B cell (primary cell): Measurements from ENCODE around the gene WNT3A. TPM values are rescaled to one million over a fixed set of nuclear protein-coding genes. Genes with fewer than 3 reads are reported as not detected.

ENCODE experiments used
- ATAC-seq: fragments of 200-7000 bp; cut with Tn5 transposase; one replicate; pipeline ENCODE4 v1.10.0; 2021; ENCODE audit warnings: low read depth, mild to moderate bottlenecking, moderate number of reproducible peaks, moderate library complexity
- CTCF ChIA-PET: fragments of 350-600 bp; sonication (Branson Sonifier 250); formaldehyde crosslinking; loops from one replicate; lab custom pipeline; 2021; ENCODE audit warnings: antibody characterized with exemption, inconsistent platforms; lab: Charles Lee
- POLR2A ChIA-PET: fragments of 350-600 bp; sonication (Branson Sonifier 250); formaldehyde crosslinking; loops from one replicate; lab custom pipeline; 2021; ENCODE audit warnings: antibody characterized with exemption; lab: Charles Lee
- DNase-seq: peaks from one replicate; pipeline ENCODE4 v3.0.0; 2013
- H2AFZ ChIP-seq: 2 replicates; pipeline ENCODE4 v1.6.1; 2012; ENCODE audit warnings: mild to moderate bottlenecking, low read depth, low read length; ENCODE audit not compliant: insufficient read depth, poor library complexity, severe bottlenecking
- H3K27ac ChIP-seq, 2 donors: 1 replicate in 1 of 2; 2 replicates in 1 of 2; pipeline ENCODE4 v1.5.1; 2012 to 2013; ENCODE audit warnings: low read length in 2 of 2, mild to moderate bottlenecking in 2 of 2, moderate library complexity in 1 of 2
- H3K27me3 ChIP-seq, 4 experiments: fragments of 200-600 bp in 1 of 4; sonication (generic) in 1 of 4; replicated peaks in 1 of 4; 1 replicate in 2 of 4; 2 replicates in 2 of 4; pipeline versions ENCODE4 v1.6.1 to v1.7.0; 2013 to 2016; ENCODE audit warnings: low read length in 3 of 4, mild to moderate bottlenecking in 2 of 4, mixed read lengths in 1 of 4, moderate library complexity in 1 of 4; ENCODE audit not compliant: insufficient read depth in 4 of 4, control insufficient read depth in 3 of 4; ENCODE audit errors: control extremely low read depth in 1 of 4
- H3K36me3 ChIP-seq, 2 experiments: replicated peaks in 1 of 2; 1 replicate in 1 of 2; 2 replicates in 1 of 2; pipeline versions ENCODE4 v1.6.1 to v1.7.1; 2013; ENCODE audit warnings: low read length in 1 of 2; ENCODE audit not compliant: insufficient read depth in 2 of 2, control insufficient read depth in 1 of 2; ENCODE audit errors: control extremely low read depth in 1 of 2, extremely low read depth in 1 of 2
- H3K4me1 ChIP-seq, 2 donors: fragments of 200-600 bp in 1 of 2; sonication (generic) in 1 of 2; 1 replicate in 1 of 2; 2 replicates in 1 of 2; pipeline versions ENCODE4 v1.5.1 to v1.6.1; 2013 to 2017; ENCODE audit warnings: low read length in 2 of 2; ENCODE audit not compliant: control insufficient read depth in 2 of 2, insufficient read depth in 2 of 2
- H3K4me2 ChIP-seq: replicated peaks from 2 replicates; pipeline ENCODE3; 2012; ENCODE audit warnings: mild to moderate bottlenecking, low read depth, low read length; ENCODE audit not compliant: poor library complexity, severe bottlenecking
- H3K4me3 ChIP-seq, 5 experiments: fragments of 200-600 bp in 1 of 5; sonication (generic) in 1 of 5; 1 replicate in 3 of 5; 2 replicates in 2 of 5; pipeline versions ENCODE4 v1.5.1 to v1.7.0; 2011 to 2016; ENCODE audit warnings: low read length in 4 of 5, mild to moderate bottlenecking in 4 of 5, low read depth in 2 of 5, control low read depth in 1 of 5, moderate library complexity in 1 of 5; ENCODE audit not compliant: insufficient read depth in 1 of 5; ENCODE audit errors: control extremely low read depth in 1 of 5, extremely low read depth in 1 of 5
- H3K79me2 ChIP-seq: fragments of 200-600 bp; sonication (generic); one replicate; pipeline ENCODE4 v1.6.0; 2016; ENCODE audit warnings: low read length; ENCODE audit not compliant: control insufficient read depth, insufficient read depth
- H3K9ac ChIP-seq: fragments of 200-600 bp; sonication (generic); 2 replicates; pipeline ENCODE4 v1.6.1; 2017; ENCODE audit warnings: mild to moderate bottlenecking, low read length, moderate library complexity
- H3K9me3 ChIP-seq, 3 donors: one replicate each; pipeline versions ENCODE4 v1.6.1 to v1.7.1; 2013; ENCODE audit warnings: low read length in 2 of 3; ENCODE audit not compliant: control insufficient read depth in 2 of 3, insufficient read depth in 1 of 3; ENCODE audit errors: control extremely low read depth in 1 of 3
- H4K20me1 ChIP-seq: 2 replicates; pipeline ENCODE4 v1.6.0; 2012; ENCODE audit warnings: mild to moderate bottlenecking, low read length; ENCODE audit not compliant: insufficient read depth, control insufficient read depth, poor library complexity, severe bottlenecking
- H3K27ac Mint-ChIP-seq: one replicate; pipeline ENCODE4 v1.8.0; 2021; ENCODE audit warnings: mixed read lengths
- H3K27me3 Mint-ChIP-seq: one replicate; pipeline ENCODE4 v1.8.0; 2021; ENCODE audit warnings: mixed read lengths
- H3K4me1 Mint-ChIP-seq: one replicate; pipeline ENCODE4 v1.8.0; 2021; ENCODE audit warnings: mixed read lengths
- H3K4me3 Mint-ChIP-seq: one replicate; pipeline ENCODE4 v1.8.0; 2021; ENCODE audit warnings: mixed read lengths
- H3K9me3 Mint-ChIP-seq: one replicate; pipeline ENCODE4 v1.8.0; 2022; ENCODE audit warnings: mixed read lengths; ENCODE audit not compliant: insufficient read depth
- CTCF ChIP-seq: fragments of 200-600 bp; IDR thresholded peaks from one replicate; pipeline ENCODE4 v1.8.0; 2022; ENCODE audit warnings: antibody characterized with exemption, mild to moderate bottlenecking
- EZH2 ChIP-seq: IDR thresholded peaks from 2 replicates; pipeline ENCODE4 v1.6.1; 2012; ENCODE audit warnings: borderline replicate concordance, low read depth, mild to moderate bottlenecking, moderate library complexity, low read length; ENCODE audit not compliant: insufficient read depth, poor library complexity, severe bottlenecking
- WGBS: methylation state at CpG from one replicate; pipeline ENCODE4 v1.1.5; 2013; ENCODE audit warnings: missing lambda C conversion rate; ENCODE audit not compliant: insufficient coverage; 5-methylcytosine and 5-hydroxymethylcytosine counted together
- intact Hi-C: fragments of 100-400 bp; cut with micrococcal nuclease; formaldehyde crosslinking; loops from one replicate; pipeline ENCODE4 v1.10.0; 2022
- polyA plus RNA-seq: library from polyadenylated mRNA; depleted of rRNA; stranded (reverse); fragments of >200 nt; gene quantifications from 2 replicates; pipeline ENCODE4 v1.2.3, GENCODE V29; 2012
- total RNA-seq, 2 donors: library from RNA; stranded (reverse); fragments of 120-200 nt in 1 of 2; gene quantifications; 1 replicate in 1 of 2; 2 replicates in 1 of 2; pipeline versions ENCODE4 v1.2.3 to v1.2.4, GENCODE V29; 2013 to 2022

The WNT3A gene
- total and polyA plus RNA-seq, 2 donors (not counting 1 experiment from before 2014, with no cell fraction given): 0.03 TPM; not detected in 1

- H3K9ac ChIP-seq: no peak overlapping the region
- no peak for ATAC-seq
- Mint-ChIP-seq H3K4me1 (no peaks in the 10 kb centered on the region), H3K9me3 (peaks cover 4% of the 10 kb centered on the region), H3K4me3 (no peak overlapping the region), H3K27me3 (peaks cover 34% of the 10 kb centered on the region), H3K27ac (no peak overlapping the region)
- intact Hi-C loops: no loop called here
- TF ChIP-seq EZH2 (no peak), CTCF (no peak)
- peaks cover 0 to 15% (median 3%) of the 10 kb centered on the region in 4 experiments for H3K27me3 ChIP-seq
- H3K36me3 ChIP-seq: no peaks in the 10 kb centered on the region
- no peaks in the 10 kb centered on the region for H3K79me2 ChIP-seq
- H3K9me3 ChIP-seq: no peaks in the 10 kb centered on the region
- DNase-seq: no peak
- ChIA-PET CTCF (no interaction called here), POLR2A (no interaction called here)
- H4K20me1 ChIP-seq: no peaks in the 10 kb centered on the region
- 93% methylated on average over 10 of the region's 10 CpGs for WGBS
- no peak overlapping the region for H3K4me2 ChIP-seq
- no peaks in the 10 kb centered on the region for H3K4me1 ChIP-seq
- no peak overlapping the region for H3K27ac ChIP-seq
- no peak overlapping the region for H3K4me3 ChIP-seq
- H2AFZ ChIP-seq: no peak overlapping the region
Measured at GRCh38 chr1:228029281-228029680, 22.5 kb downstream of the WNT3A start.

- Histone ChIP-seq H3K9ac (no peak overlapping the region), H3K27ac (no peak overlapping the region), H3K79me2 (no peaks in the 10 kb centered on the region), H4K20me1 (no peaks in the 10 kb centered on the region), H2AFZ (no peak overlapping the region), H3K4me2 (no peak overlapping the region), H3K36me3 (no peaks in the 10 kb centered on the region), H3K4me1 (no peaks in the 10 kb centered on the region), H3K4me3 (no peak overlapping the region), H3K9me3 (no peaks in the 10 kb centered on the region), H3K27me3 (peaks cover 0 to 25% (median 5%) of the 10 kb centered on the region in 4 experiments)
- Mint-ChIP-seq H3K4me1 (no peaks in the 10 kb centered on the region), H3K9me3 (peaks cover 4% of the 10 kb centered on the region), H3K4me3 (no peak overlapping the region), H3K27ac (no peak overlapping the region), H3K27me3 (peaks cover 39% of the 10 kb centered on the region)
- ChIA-PET CTCF (no interaction called here), POLR2A (no interaction called here)
- DNase-seq (no peak), ATAC-seq (no peak)
- intact Hi-C loops: no loop called here
- WGBS: 90% methylated on average over 11 of the region's 12 CpGs
- TF ChIP-seq CTCF (no peak), EZH2 (no peak)
Measured at GRCh38 chr1:228030451-228031201, 23.8 kb downstream of the WNT3A start.
